ENCODE measurements around the gene RNF220.
A peak's percentile ranks its signal among the peaks of the same experiment; 100 is the strongest.

GRCh38 chr1:44628962-44629756 lies 224.1 kb downstream of the RNF220 start:
- TF ChIP-seq TEAD4 (IDR thresholded peaks at IDR 0.05; ENCODE audit: borderline replicate concordance, insufficient read depth) (0 out of 2 replicates have a peak, but pooled peaks have one; percentile 25), EP300 (IDR thresholded peaks at IDR 0.05; ENCODE audit: borderline replicate concordance in 1 of 2, low read depth in 1 of 2, low read length in 1 of 2) (peak in 1 of 2 experiments; percentile 40; a peak in 1 of 4 replicates), MXI1 (IDR thresholded peaks at IDR 0.05; ENCODE audit: low read depth, low read length) (no peak)
- TF ChIP-seq, protein P1, sequence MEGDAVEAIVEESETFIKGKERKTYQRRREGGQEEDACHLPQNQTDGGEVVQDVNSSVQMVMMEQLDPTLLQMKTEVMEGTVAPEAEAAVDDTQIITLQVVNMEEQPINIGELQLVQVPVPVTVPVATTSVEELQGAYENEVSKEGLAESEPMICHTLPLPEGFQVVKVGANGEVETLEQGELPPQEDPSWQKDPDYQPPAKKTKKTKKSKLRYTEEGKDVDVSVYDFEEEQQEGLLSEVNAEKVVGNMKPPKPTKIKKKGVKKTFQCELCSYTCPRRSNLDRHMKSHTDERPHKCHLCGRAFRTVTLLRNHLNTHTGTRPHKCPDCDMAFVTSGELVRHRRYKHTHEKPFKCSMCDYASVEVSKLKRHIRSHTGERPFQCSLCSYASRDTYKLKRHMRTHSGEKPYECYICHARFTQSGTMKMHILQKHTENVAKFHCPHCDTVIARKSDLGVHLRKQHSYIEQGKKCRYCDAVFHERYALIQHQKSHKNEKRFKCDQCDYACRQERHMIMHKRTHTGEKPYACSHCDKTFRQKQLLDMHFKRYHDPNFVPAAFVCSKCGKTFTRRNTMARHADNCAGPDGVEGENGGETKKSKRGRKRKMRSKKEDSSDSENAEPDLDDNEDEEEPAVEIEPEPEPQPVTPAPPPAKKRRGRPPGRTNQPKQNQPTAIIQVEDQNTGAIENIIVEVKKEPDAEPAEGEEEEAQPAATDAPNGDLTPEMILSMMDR (IDR thresholded peaks at IDR 0.05) = no peak

All from SK-N-SH (cell line).